Chondrocyte (in vitro differentiated cells): Measurements from ENCODE around the gene GAS2L1. TPM values are rescaled to one million over a fixed set of nuclear protein-coding genes. Genes with fewer than 3 reads are reported as not detected.

ENCODE experiments used
- DNase-seq: peaks from one replicate; pipeline ENCODE4 v3.0.0; 2021; ENCODE audit warnings: mixed read lengths, low spot score
- H3K27ac Mint-ChIP-seq: one replicate; pipeline ENCODE4 v1.8.0; 2021; ENCODE audit warnings: mild to moderate bottlenecking, moderate library complexity, mixed read lengths; ENCODE audit not compliant: unreplicated experiment
- H3K27me3 Mint-ChIP-seq: 2 replicates; pipeline ENCODE4 v1.8.0; 2021; ENCODE audit warnings: low read depth, mixed read lengths
- H3K36me3 Mint-ChIP-seq: 2 replicates; pipeline ENCODE4 v1.8.0; 2021; ENCODE audit warnings: low read depth, mixed read lengths
- H3K4me1 Mint-ChIP-seq: 2 replicates; pipeline ENCODE4 v1.8.0; 2021; ENCODE audit warnings: low read depth, mild to moderate bottlenecking, mixed read lengths
- H3K4me3 Mint-ChIP-seq: one replicate; pipeline ENCODE4 v1.8.0; 2021; ENCODE audit warnings: mild to moderate bottlenecking, moderate library complexity, mixed read lengths; ENCODE audit not compliant: unreplicated experiment
- H3K9me3 Mint-ChIP-seq: 2 replicates; pipeline ENCODE4 v1.8.0; 2021; ENCODE audit warnings: low read depth, mixed read lengths
- CTCF ChIP-seq: fragments of 200-600 bp; sonication (generic); IDR thresholded peaks from 2 replicates; pipeline ENCODE4 v1.5.0; 2021; ENCODE audit warnings: antibody characterized with exemption, mild to moderate bottlenecking, moderate library complexity
- total RNA-seq: library from RNA; stranded (reverse); gene quantifications from 3 replicates; pipeline ENCODE4 v1.2.1, GENCODE V29; 2021

GAS2L1 gene
- total RNA-seq, 1 donor from 2014 or later = 34.5 TPM

- Mint-ChIP-seq H3K4me1 (peaks cover 8% of the 10 kb centered on the region), H3K4me3 (no peak overlapping the region), H3K27ac (peak overlapping the region; percentile 36), H3K9me3 (no peaks in the 10 kb centered on the region), H3K36me3 (peaks cover 30% of the 10 kb centered on the region), H3K27me3 (no peaks in the 10 kb centered on the region)
- DNase-seq = no peak
- no peak for TF ChIP-seq CTCF
Measured at GRCh38 chr22:29301716-29302401, 4.6 kb upstream of the GAS2L1 start.

- Mint-ChIP-seq H3K36me3 (peaks cover 28% of the 10 kb centered on the region), H3K27me3 (no peaks in the 10 kb centered on the region), H3K4me3 (no peak overlapping the region), H3K27ac (peak overlapping the region; percentile 12), H3K9me3 (no peaks in the 10 kb centered on the region), H3K4me1 (peaks cover 8% of the 10 kb centered on the region)
- no peak for DNase-seq
- TF ChIP-seq CTCF = no peak
Measured at GRCh38 chr22:29302402-29302680, 4.1 kb upstream of the GAS2L1 start.

- H3K27me3 Mint-ChIP-seq = no peaks in the 10 kb centered on the region
Measured at GRCh38 chr22:29302681-29303465, 3.6 kb upstream of the GAS2L1 start.

GRCh38 chr22:29305836-29306174, 645 bp upstream of the GAS2L1 start:
- no peak for DNase-seq
- peak overlapping the region; percentile 83 for H3K4me3 Mint-ChIP-seq
- TF ChIP-seq CTCF = no peak
- H3K27me3 Mint-ChIP-seq = no peaks in the 10 kb centered on the region
- peaks cover 35% of the 10 kb centered on the region for H3K4me1 Mint-ChIP-seq
- H3K27ac Mint-ChIP-seq = no peak overlapping the region
- peaks cover 5% of the 10 kb centered on the region for H3K36me3 Mint-ChIP-seq
- no peaks in the 10 kb centered on the region for H3K9me3 Mint-ChIP-seq

More at GRCh38 chr22:29302681-29303465, 3.6 kb upstream of the GAS2L1 start:
- peaks cover 13% of the 10 kb centered on the region for H3K4me1 Mint-ChIP-seq
- no peak for TF ChIP-seq CTCF
- H3K4me3 Mint-ChIP-seq = no peak overlapping the region
- H3K36me3 Mint-ChIP-seq = peaks cover 22% of the 10 kb centered on the region
- H3K27ac Mint-ChIP-seq = peak overlapping the region; percentile 12
- H3K9me3 Mint-ChIP-seq = no peaks in the 10 kb centered on the region
- DNase-seq = no peak

GRCh38 chr22:29306835-29307595, 565 bp downstream of the GAS2L1 start:
- no peak for TF ChIP-seq CTCF
- H3K4me1 Mint-ChIP-seq = peaks cover 42% of the 10 kb centered on the region
- H3K27me3 Mint-ChIP-seq = no peaks in the 10 kb centered on the region
- H3K9me3 Mint-ChIP-seq = no peaks in the 10 kb centered on the region
- no peak for DNase-seq
- peak overlapping the region; percentile 80 for H3K27ac Mint-ChIP-seq
- peak overlapping the region; percentile 84 for H3K4me3 Mint-ChIP-seq
- peaks cover 1% of the 10 kb centered on the region for H3K36me3 Mint-ChIP-seq
